WTC11 (cell line): ENCODE data around the gene RAB3D. TPM values are rescaled to one million over a fixed set of nuclear protein-coding genes. Genes with fewer than 3 reads are reported as not detected.
A peak's percentile ranks its signal among the peaks of the same experiment; 100 is the strongest.

Experiments
- ATF3 ChIP-seq: sonication (generic); formaldehyde crosslinking; conservative IDR thresholded peaks from 2 replicates; pipeline ENCODE4 v1.8.1; 2022; ENCODE audit warnings: mild to moderate bottlenecking, missing genetic modification reagents
- CBFB ChIP-seq: sonication (generic); formaldehyde crosslinking; IDR thresholded peaks from 2 replicates; pipeline ENCODE4 v1.8.1; 2022; ENCODE audit warnings: mild to moderate bottlenecking, low read depth, missing genetic modification reagents
- CREB1 ChIP-seq: sonication (generic); formaldehyde crosslinking; IDR thresholded peaks from 2 replicates; pipeline ENCODE4 v1.8.0; 2023; ENCODE audit warnings: mild to moderate bottlenecking, missing genetic modification reagents
- ESRRA ChIP-seq: sonication (generic); formaldehyde crosslinking; IDR thresholded peaks from 2 replicates; pipeline ENCODE4 v1.8.1; 2022; ENCODE audit warnings: mild to moderate bottlenecking, missing genetic modification reagents, borderline replicate concordance
- FOXK1 ChIP-seq: sonication (generic); formaldehyde crosslinking; IDR thresholded peaks from 2 replicates; pipeline ENCODE4 v1.8.0; 2022; ENCODE audit warnings: mild to moderate bottlenecking, moderate library complexity, missing genetic modification reagents
- FOXP1 ChIP-seq: sonication (generic); formaldehyde crosslinking; IDR thresholded peaks from 2 replicates; pipeline ENCODE4 v1.8.0; 2022; ENCODE audit warnings: missing genetic modification reagents, mild to moderate bottlenecking, moderate library complexity, borderline replicate concordance
- GTF2I ChIP-seq: fragments of 250-450 bp; sonication (Bioruptor Pico); conservative IDR thresholded peaks from 2 replicates; pipeline ENCODE4 v1.4.0; 2021; ENCODE audit warnings: mild to moderate bottlenecking
- JUN ChIP-seq: sonication (generic); formaldehyde crosslinking; IDR thresholded peaks from 2 replicates; pipeline ENCODE4 v1.8.0; 2023; ENCODE audit warnings: mild to moderate bottlenecking, missing genetic modification reagents
- KAT7 ChIP-seq: sonication (generic); formaldehyde crosslinking; IDR thresholded peaks from 2 replicates; pipeline ENCODE4 v1.8.1; 2023; ENCODE audit warnings: missing genetic modification reagents, mild to moderate bottlenecking, borderline replicate concordance
- NFATC4 ChIP-seq: fragments of 250-450 bp; sonication (Bioruptor Pico); IDR thresholded peaks from 2 replicates; pipeline ENCODE4 v1.9.0; 2021; ENCODE audit warnings: mild to moderate bottlenecking
- NFYB ChIP-seq: sonication (generic); formaldehyde crosslinking; conservative IDR thresholded peaks from 2 replicates; pipeline ENCODE4 v1.8.0; 2022; ENCODE audit warnings: low read depth, missing genetic modification reagents
- PRRX2 ChIP-seq: fragments of 250-450 bp; sonication (Bioruptor Pico); IDR thresholded peaks from 2 replicates; pipeline ENCODE4 v1.8.0; 2021; ENCODE audit warnings: mild to moderate bottlenecking
- SOX15 ChIP-seq: fragments of 250-450 bp; sonication (Bioruptor Pico); IDR thresholded peaks from 2 replicates; pipeline ENCODE4 v1.9.0; 2021; ENCODE audit warnings: mild to moderate bottlenecking
- TEAD1 ChIP-seq: sonication (generic); formaldehyde crosslinking; IDR thresholded peaks from 2 replicates; pipeline ENCODE4 v1.8.0; 2022; ENCODE audit warnings: mild to moderate bottlenecking, missing genetic modification reagents
- ZNF138 ChIP-seq: sonication (generic); formaldehyde crosslinking; conservative IDR thresholded peaks from 2 replicates; pipeline ENCODE4 v1.8.1; 2022; ENCODE audit warnings: mild to moderate bottlenecking, moderate library complexity, missing genetic modification reagents
- ZNF281 ChIP-seq: sonication (generic); formaldehyde crosslinking; IDR thresholded peaks from 2 replicates; pipeline ENCODE4 v1.8.0; 2023; ENCODE audit warnings: mild to moderate bottlenecking, missing genetic modification reagents
- ZNF423 ChIP-seq: fragments of 250-450 bp; sonication (Bioruptor Pico); IDR thresholded peaks from 2 replicates; pipeline ENCODE4 v2.1.2; 2022; ENCODE audit warnings: mild to moderate bottlenecking, moderate library complexity
- ZNF671 ChIP-seq: fragments of 250-450 bp; sonication (Bioruptor Pico); IDR thresholded peaks from 2 replicates; pipeline ENCODE4 v1.8.0; 2021; ENCODE audit warnings: mild to moderate bottlenecking
- total RNA-seq: library from RNA; stranded (reverse); gene quantifications from 3 replicates; pipeline ENCODE4 v1.2.3, GENCODE V29; 2021
- TF ChIP-seq, protein P1 (sequence below): fragments of 250-450 bp; sonication (Bioruptor Pico); IDR thresholded peaks from 2 replicates; pipeline ENCODE4 v1.9.0; 2021; ENCODE audit warnings: mild to moderate bottlenecking
- TF ChIP-seq, protein P2 (sequence below): fragments of 250-450 bp; sonication (Bioruptor Pico); IDR thresholded peaks from 2 replicates; pipeline ENCODE4 v2.1.2; 2022; ENCODE audit warnings: mild to moderate bottlenecking, moderate library complexity
- TF ChIP-seq, protein P3 (sequence below): sonication (generic); formaldehyde crosslinking; IDR thresholded peaks from 2 replicates; pipeline ENCODE4 v1.8.1; 2023; ENCODE audit warnings: mild to moderate bottlenecking, missing genetic modification reagents, borderline replicate concordance
- TF ChIP-seq, protein P4 (sequence below): sonication (generic); formaldehyde crosslinking; IDR thresholded peaks from 2 replicates; pipeline ENCODE4 v1.8.1; 2023; ENCODE audit warnings: mild to moderate bottlenecking, missing genetic modification reagents
- TF ChIP-seq, protein P5 (sequence below): sonication (generic); formaldehyde crosslinking; IDR thresholded peaks from 2 replicates; pipeline ENCODE4 v1.8.0; 2022; ENCODE audit warnings: mild to moderate bottlenecking, missing genetic modification reagents

RAB3D gene
- total RNA-seq, 1 experiment from 2014 or later: 18.9 TPM

DNA sequence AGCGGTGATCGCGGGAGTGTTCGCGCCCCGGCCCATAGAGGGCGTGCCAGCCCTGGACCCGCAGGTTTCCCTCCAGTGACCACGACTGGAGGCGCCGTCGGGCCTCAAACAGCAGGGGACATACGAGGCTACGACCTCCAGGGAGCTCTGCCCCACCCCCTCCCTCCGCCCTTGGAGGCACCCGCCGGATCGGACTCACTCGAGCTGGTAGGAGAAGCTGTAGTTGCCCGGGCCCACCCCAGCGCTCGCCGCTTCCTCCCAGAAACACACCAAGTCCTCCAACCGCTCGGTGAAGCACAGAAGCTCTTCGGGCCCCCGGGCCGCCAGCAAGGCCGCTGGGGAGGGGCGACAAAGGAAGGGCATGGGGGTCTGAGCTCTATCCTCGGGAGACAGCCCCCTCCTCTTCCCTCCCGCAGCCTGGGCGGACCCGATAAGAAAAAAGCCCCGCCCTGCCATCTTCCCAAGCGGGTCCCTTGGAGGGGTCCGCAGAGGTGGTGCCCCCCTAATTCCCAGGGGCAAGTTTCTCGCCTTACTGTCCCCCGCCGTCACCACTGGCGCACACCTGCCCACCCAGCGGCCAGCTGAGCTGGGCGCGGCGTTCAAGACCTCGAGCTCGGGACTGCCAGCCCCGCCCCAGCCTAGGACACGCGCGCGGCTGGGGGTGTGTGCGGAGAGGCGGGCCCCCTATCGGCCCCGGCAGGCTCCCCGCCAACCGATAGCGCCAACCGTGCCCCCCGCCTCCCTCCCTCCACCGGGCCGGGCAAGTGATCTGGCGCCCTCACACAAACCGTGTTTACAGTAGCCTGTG lies 43.6 kb upstream of the RAB3D start (continued):
- TF ChIP-seq GTF2I (CRISPR knock-in tag) (no peak), CBFB (CRISPR knock-in tag) (no peak), NFYB (CRISPR knock-in tag) (0 out of 2 replicates have a peak, but pooled peaks have one; percentile 13), NFATC4 (CRISPR knock-in tag) (no peak), ESRRA (CRISPR knock-in tag) (no peak), ATF3 (CRISPR knock-in tag) (no peak), FOXP1 (CRISPR knock-in tag) (peak; percentile 59; the same call in 1 of the 2 replicates), CREB1 (no peak), ZNF138 (no peak), JUN (CRISPR knock-in tag) (no peak), ZNF281 (CRISPR knock-in tag) (no peak), ZNF423 (CRISPR knock-in tag) (peak; percentile 79), FOXK1 (CRISPR knock-in tag) (peak; percentile 18; the same call in 1 of the 2 replicates), SOX15 (CRISPR knock-in tag) (no peak), PRRX2 (peak; percentile 68; the same call in 1 of the 2 replicates), ZNF671 (CRISPR knock-in tag) (no peak), KAT7 (CRISPR knock-in tag) (no peak), TEAD1 (CRISPR knock-in tag) (no peak; the same call in 1 of the 2 replicates)
- TF ChIP-seq, protein P1, sequence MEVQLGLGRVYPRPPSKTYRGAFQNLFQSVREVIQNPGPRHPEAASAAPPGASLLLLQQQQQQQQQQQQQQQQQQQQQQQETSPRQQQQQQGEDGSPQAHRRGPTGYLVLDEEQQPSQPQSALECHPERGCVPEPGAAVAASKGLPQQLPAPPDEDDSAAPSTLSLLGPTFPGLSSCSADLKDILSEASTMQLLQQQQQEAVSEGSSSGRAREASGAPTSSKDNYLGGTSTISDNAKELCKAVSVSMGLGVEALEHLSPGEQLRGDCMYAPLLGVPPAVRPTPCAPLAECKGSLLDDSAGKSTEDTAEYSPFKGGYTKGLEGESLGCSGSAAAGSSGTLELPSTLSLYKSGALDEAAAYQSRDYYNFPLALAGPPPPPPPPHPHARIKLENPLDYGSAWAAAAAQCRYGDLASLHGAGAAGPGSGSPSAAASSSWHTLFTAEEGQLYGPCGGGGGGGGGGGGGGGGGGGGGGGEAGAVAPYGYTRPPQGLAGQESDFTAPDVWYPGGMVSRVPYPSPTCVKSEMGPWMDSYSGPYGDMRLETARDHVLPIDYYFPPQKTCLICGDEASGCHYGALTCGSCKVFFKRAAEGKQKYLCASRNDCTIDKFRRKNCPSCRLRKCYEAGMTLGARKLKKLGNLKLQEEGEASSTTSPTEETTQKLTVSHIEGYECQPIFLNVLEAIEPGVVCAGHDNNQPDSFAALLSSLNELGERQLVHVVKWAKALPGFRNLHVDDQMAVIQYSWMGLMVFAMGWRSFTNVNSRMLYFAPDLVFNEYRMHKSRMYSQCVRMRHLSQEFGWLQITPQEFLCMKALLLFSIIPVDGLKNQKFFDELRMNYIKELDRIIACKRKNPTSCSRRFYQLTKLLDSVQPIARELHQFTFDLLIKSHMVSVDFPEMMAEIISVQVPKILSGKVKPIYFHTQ (CRISPR knock-in tag): no peak
- TF ChIP-seq, protein P2, sequence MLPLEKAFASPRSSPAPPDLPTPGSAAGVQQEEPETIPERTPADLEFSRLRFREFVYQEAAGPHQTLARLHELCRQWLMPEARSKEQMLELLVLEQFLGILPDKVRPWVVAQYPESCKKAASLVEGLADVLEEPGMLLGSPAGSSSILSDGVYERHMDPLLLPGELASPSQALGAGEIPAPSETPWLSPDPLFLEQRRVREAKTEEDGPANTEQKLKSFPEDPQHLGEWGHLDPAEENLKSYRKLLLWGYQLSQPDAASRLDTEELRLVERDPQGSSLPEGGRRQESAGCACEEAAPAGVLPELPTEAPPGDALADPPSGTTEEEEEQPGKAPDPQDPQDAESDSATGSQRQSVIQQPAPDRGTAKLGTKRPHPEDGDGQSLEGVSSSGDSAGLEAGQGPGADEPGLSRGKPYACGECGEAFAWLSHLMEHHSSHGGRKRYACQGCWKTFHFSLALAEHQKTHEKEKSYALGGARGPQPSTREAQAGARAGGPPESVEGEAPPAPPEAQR: peak; percentile 73; the same call in 1 of the 2 replicates
- TF ChIP-seq, protein P3, sequence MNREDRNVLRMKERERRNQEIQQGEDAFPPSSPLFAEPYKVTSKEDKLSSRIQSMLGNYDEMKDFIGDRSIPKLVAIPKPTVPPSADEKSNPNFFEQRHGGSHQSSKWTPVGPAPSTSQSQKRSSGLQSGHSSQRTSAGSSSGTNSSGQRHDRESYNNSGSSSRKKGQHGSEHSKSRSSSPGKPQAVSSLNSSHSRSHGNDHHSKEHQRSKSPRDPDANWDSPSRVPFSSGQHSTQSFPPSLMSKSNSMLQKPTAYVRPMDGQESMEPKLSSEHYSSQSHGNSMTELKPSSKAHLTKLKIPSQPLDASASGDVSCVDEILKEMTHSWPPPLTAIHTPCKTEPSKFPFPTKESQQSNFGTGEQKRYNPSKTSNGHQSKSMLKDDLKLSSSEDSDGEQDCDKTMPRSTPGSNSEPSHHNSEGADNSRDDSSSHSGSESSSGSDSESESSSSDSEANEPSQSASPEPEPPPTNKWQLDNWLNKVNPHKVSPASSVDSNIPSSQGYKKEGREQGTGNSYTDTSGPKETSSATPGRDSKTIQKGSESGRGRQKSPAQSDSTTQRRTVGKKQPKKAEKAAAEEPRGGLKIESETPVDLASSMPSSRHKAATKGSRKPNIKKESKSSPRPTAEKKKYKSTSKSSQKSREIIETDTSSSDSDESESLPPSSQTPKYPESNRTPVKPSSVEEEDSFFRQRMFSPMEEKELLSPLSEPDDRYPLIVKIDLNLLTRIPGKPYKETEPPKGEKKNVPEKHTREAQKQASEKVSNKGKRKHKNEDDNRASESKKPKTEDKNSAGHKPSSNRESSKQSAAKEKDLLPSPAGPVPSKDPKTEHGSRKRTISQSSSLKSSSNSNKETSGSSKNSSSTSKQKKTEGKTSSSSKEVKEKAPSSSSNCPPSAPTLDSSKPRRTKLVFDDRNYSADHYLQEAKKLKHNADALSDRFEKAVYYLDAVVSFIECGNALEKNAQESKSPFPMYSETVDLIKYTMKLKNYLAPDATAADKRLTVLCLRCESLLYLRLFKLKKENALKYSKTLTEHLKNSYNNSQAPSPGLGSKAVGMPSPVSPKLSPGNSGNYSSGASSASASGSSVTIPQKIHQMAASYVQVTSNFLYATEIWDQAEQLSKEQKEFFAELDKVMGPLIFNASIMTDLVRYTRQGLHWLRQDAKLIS (CRISPR knock-in tag): no peak
- TF ChIP-seq, protein P4, sequence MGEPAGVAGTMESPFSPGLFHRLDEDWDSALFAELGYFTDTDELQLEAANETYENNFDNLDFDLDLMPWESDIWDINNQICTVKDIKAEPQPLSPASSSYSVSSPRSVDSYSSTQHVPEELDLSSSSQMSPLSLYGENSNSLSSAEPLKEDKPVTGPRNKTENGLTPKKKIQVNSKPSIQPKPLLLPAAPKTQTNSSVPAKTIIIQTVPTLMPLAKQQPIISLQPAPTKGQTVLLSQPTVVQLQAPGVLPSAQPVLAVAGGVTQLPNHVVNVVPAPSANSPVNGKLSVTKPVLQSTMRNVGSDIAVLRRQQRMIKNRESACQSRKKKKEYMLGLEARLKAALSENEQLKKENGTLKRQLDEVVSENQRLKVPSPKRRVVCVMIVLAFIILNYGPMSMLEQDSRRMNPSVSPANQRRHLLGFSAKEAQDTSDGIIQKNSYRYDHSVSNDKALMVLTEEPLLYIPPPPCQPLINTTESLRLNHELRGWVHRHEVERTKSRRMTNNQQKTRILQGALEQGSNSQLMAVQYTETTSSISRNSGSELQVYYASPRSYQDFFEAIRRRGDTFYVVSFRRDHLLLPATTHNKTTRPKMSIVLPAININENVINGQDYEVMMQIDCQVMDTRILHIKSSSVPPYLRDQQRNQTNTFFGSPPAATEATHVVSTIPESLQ: no peak
- TF ChIP-seq, protein P5, sequence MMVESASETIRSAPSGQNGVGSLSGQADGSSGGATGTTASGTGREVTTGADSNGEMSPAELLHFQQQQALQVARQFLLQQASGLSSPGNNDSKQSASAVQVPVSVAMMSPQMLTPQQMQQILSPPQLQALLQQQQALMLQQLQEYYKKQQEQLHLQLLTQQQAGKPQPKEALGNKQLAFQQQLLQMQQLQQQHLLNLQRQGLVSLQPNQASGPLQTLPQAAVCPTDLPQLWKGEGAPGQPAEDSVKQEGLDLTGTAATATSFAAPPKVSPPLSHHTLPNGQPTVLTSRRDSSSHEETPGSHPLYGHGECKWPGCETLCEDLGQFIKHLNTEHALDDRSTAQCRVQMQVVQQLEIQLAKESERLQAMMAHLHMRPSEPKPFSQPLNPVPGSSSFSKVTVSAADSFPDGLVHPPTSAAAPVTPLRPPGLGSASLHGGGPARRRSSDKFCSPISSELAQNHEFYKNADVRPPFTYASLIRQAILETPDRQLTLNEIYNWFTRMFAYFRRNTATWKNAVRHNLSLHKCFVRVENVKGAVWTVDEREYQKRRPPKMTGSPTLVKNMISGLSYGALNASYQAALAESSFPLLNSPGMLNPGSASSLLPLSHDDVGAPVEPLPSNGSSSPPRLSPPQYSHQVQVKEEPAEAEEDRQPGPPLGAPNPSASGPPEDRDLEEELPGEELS (CRISPR knock-in tag): peak; percentile 52; the same call in 1 of the 2 replicates
